H1 (cell line): ENCODE data around the gene TRAK1. TPM values are rescaled to one million over a fixed set of nuclear protein-coding genes. Genes with fewer than 3 reads are reported as not detected.

Experiments
- CTCF ChIA-PET: fragments of 300-600 bp; sonication (Branson Sonifier 250); formaldehyde crosslinking; loops from one replicate; lab custom pipeline; 2021; ENCODE audit not compliant: partially characterized antibody; lab: Charles Lee
- POLR2A ChIA-PET: fragments of 300-600 bp; sonication (Branson Sonifier 250); formaldehyde crosslinking; loops from one replicate; lab custom pipeline; 2021; ENCODE audit warnings: inconsistent platforms; ENCODE audit not compliant: partially characterized antibody; lab: Charles Lee
- DNase-seq, 2 experiments: peaks; one replicate each; pipeline versions ENCODE4 v3.0.0 to v3.0.0-alpha.2; 2010 to 2022; ENCODE audit warnings: low spot score in 2 of 2, low read depth in 1 of 2, mixed read lengths in 1 of 2
- FAIRE-seq: peaks from 2 replicates; lab custom pipeline; 2011; peaks lifted over from hg19 to GRCh38; lab: Jason Lieb, UNC
- H2AFZ ChIP-seq: 2 replicates; pipeline ENCODE4 v1.8.1; 2012; ENCODE audit warnings: low read length, inconsistent platforms
- H2AK5ac ChIP-seq: 2 replicates; pipeline ENCODE4 v1.6.1; 2013; ENCODE audit warnings: low read depth, low read length
- H2BK120ac ChIP-seq: replicated peaks from 2 replicates; pipeline ENCODE3; 2013; ENCODE audit warnings: low read depth, low read length, inconsistent platforms
- H2BK12ac ChIP-seq: 2 replicates; pipeline ENCODE4 v1.6.1; 2013; ENCODE audit warnings: low read depth, low read length
- H2BK15ac ChIP-seq: 2 replicates; pipeline ENCODE4 v1.6.1; 2013; ENCODE audit warnings: low read length
- H2BK20ac ChIP-seq: 2 replicates; pipeline ENCODE4 v1.6.1; 2013; ENCODE audit warnings: low read length
- H2BK5ac ChIP-seq: 2 replicates; pipeline ENCODE4 v1.6.1; 2013; ENCODE audit warnings: low read depth, low read length
- H3K14ac ChIP-seq: 2 replicates; pipeline ENCODE4 v1.6.1; 2013; ENCODE audit warnings: inconsistent platforms; ENCODE audit not compliant: insufficient read length
- H3K18ac ChIP-seq: 2 replicates; pipeline ENCODE4 v1.6.1; 2013; ENCODE audit warnings: low read length; ENCODE audit errors: extremely low read depth
- H3K23ac ChIP-seq: 2 replicates; pipeline ENCODE4 v1.6.1; 2013; ENCODE audit warnings: inconsistent platforms; ENCODE audit not compliant: insufficient read length
- H3K23me2 ChIP-seq: 2 replicates; pipeline ENCODE4 v1.6.1; 2013; ENCODE audit warnings: low read depth, low read length
- H3K27ac ChIP-seq: 2 replicates; pipeline ENCODE4 v1.6.1; 2011; ENCODE audit warnings: low read depth, low read length, inconsistent platforms
- H3K27me3 ChIP-seq, 4 experiments: replicated peaks in 1 of 4; 1 replicate in 1 of 4; 2 replicates in 3 of 4; pipeline versions ENCODE4 v1.6.1 to v1.8.1; 2011 to 2013; ENCODE audit warnings: low read length in 3 of 4, mild to moderate bottlenecking in 3 of 4, inconsistent platforms in 2 of 4, mixed read lengths in 2 of 4, moderate library complexity in 1 of 4; ENCODE audit not compliant: control insufficient read depth in 3 of 4, insufficient read depth in 3 of 4; ENCODE audit errors: extremely low read depth in 1 of 4
- H3K36me3 ChIP-seq, 4 experiments: 2 replicates each; pipeline versions ENCODE4 v1.6.1 to v1.8.1; 2011 to 2013; ENCODE audit warnings: mild to moderate bottlenecking in 4 of 4, low read length in 3 of 4, moderate library complexity in 2 of 4, control low read depth in 1 of 4, inconsistent platforms in 1 of 4; ENCODE audit not compliant: insufficient read depth in 4 of 4, control insufficient read depth in 2 of 4
- H3K4ac ChIP-seq: replicated peaks from 2 replicates; pipeline ENCODE3; 2013; ENCODE audit warnings: low read length, low read depth, mixed read lengths, inconsistent platforms; ENCODE audit not compliant: insufficient read length
- H3K4me1 ChIP-seq, 4 experiments: replicated peaks in 1 of 4; 1 replicate in 1 of 4; 2 replicates in 3 of 4; pipeline versions ENCODE4 v1.6.1 to v1.8.1; 2011 to 2013; ENCODE audit warnings: low read length in 3 of 4, inconsistent platforms in 2 of 4, mixed read lengths in 1 of 4; ENCODE audit not compliant: insufficient read depth in 4 of 4, control insufficient read depth in 3 of 4
- H3K4me2 ChIP-seq, 2 experiments: 2 replicates each; pipeline versions ENCODE4 v1.6.1 to v1.8.1; 2011 to 2013; ENCODE audit warnings: low read depth in 2 of 2, low read length in 2 of 2, control low read depth in 1 of 2, inconsistent platforms in 1 of 2, mild to moderate bottlenecking in 1 of 2; ENCODE audit not compliant: insufficient read depth in 1 of 2
- H3K4me3 ChIP-seq, 4 experiments: fragments of 200-600, 300-600 bp in 1 of 4; sonication (generic), shearing (Covaris generic), sonication (Bioruptor Twin) in 1 of 4; 2 replicates each; pipeline versions ENCODE4 v1.5.1 to v1.8.1; 2011 to 2016; ENCODE audit warnings: low read length in 4 of 4, low read depth in 3 of 4, control low read depth in 2 of 4, inconsistent platforms in 2 of 4, mild to moderate bottlenecking in 2 of 4, mixed read lengths in 1 of 4, moderate library complexity in 1 of 4; ENCODE audit not compliant: insufficient read depth in 2 of 4; ENCODE audit errors: extremely low read depth in 1 of 4
- H3K56ac ChIP-seq: replicated peaks from 2 replicates; pipeline ENCODE3; 2013; ENCODE audit warnings: low read depth, mild to moderate bottlenecking, mixed read lengths, low read length, inconsistent platforms; ENCODE audit not compliant: insufficient read length
- H3K79me1 ChIP-seq: 2 replicates; pipeline ENCODE4 v1.6.1; 2013; ENCODE audit warnings: low read depth, low read length, control low read depth
- H3K79me2 ChIP-seq, 2 experiments: 2 replicates each; pipeline versions ENCODE4 v1.6.1 to v1.8.1; 2012 to 2013; ENCODE audit warnings: low read length in 2 of 2, mild to moderate bottlenecking in 2 of 2, inconsistent platforms in 1 of 2; ENCODE audit not compliant: insufficient read depth in 2 of 2, control insufficient read depth in 1 of 2
- H3K9ac ChIP-seq, 4 experiments: replicated peaks in 1 of 4; 1 replicate in 1 of 4; 2 replicates in 3 of 4; pipeline versions ENCODE4 v1.6.1 to v1.8.1; 2011 to 2013; ENCODE audit warnings: low read depth in 3 of 4, low read length in 3 of 4, control low read depth in 2 of 4, mild to moderate bottlenecking in 2 of 4, moderate library complexity in 2 of 4, inconsistent platforms in 1 of 4; ENCODE audit errors: extremely low read depth in 1 of 4
- H3K9me3 ChIP-seq, 2 experiments: 2 replicates each; pipeline versions ENCODE4 v1.6.1 to v1.8.1; 2012 to 2013; ENCODE audit warnings: mild to moderate bottlenecking in 2 of 2, moderate library complexity in 2 of 2, control low read depth in 1 of 2, inconsistent platforms in 1 of 2, low read depth in 1 of 2, low read length in 1 of 2, mixed read lengths in 1 of 2; ENCODE audit not compliant: insufficient read depth in 2 of 2
- H4K20me1 ChIP-seq, 2 experiments: replicated peaks in 1 of 2; 2 replicates each; pipeline versions ENCODE3 to v1.8.1; 2011 to 2013; ENCODE audit warnings: inconsistent platforms in 2 of 2, low read length in 2 of 2, mild to moderate bottlenecking in 1 of 2; ENCODE audit not compliant: insufficient read depth in 2 of 2, control insufficient read depth in 1 of 2
- H4K5ac ChIP-seq: 2 replicates; pipeline ENCODE4 v1.6.1; 2013; ENCODE audit warnings: low read length, low read depth, mixed read lengths, inconsistent platforms; ENCODE audit not compliant: insufficient read length
- H4K8ac ChIP-seq: 2 replicates; pipeline ENCODE4 v1.8.0; 2013; ENCODE audit warnings: mild to moderate bottlenecking, moderate library complexity, low read length, inconsistent platforms; ENCODE audit not compliant: insufficient read depth; ENCODE audit errors: extremely low read depth
- H4K91ac ChIP-seq: replicated peaks from 2 replicates; pipeline ENCODE3; 2013; ENCODE audit warnings: low read length, mixed read lengths, inconsistent platforms; ENCODE audit not compliant: insufficient read length
- NANOG ChIP-seq: IDR thresholded peaks from 2 replicates; pipeline ENCODE4 v1.6.1; 2011; ENCODE audit warnings: low read length, low read depth, mild to moderate bottlenecking, inconsistent platforms; ENCODE audit not compliant: insufficient read depth, poor library complexity, severe bottlenecking
- WGBS, 2 experiments: shearing (Covaris generic) in 1 of 2; methylation state at CpG; one replicate each; pipeline versions ENCODE4 v1.1.6 to v1.1.7; 2013 to 2015; ENCODE audit warnings: low lambda C conversion rate in 2 of 2, mixed read lengths in 2 of 2, inconsistent platforms in 1 of 2, low coverage in 1 of 2, missing lambda C conversion rate in 1 of 2; ENCODE audit not compliant: insufficient replicate concordance in 2 of 2, insufficient coverage in 1 of 2, insufficient read length in 1 of 2; ENCODE audit errors: extremely low coverage in 1 of 2, missing lambda C conversion rate in 1 of 2; 5-methylcytosine and 5-hydroxymethylcytosine counted together
- polyA plus RNA-seq, 7 experiments: library from polyadenylated mRNA; depleted of rRNA in 3 of 7; stranded (reverse) in 5 of 7; unstranded in 2 of 7; fragments of >200 nt in 5 of 7; fragments of 200-250 nt in 2 of 7; gene quantifications; 1 replicate in 5 of 7; 2 replicates in 1 of 7; 4 replicates in 1 of 7; pipeline versions ENCODE4 v1.2.1 to v1.2.3, GENCODE V29; 2011 to 2013; ENCODE audit warnings: missing spikeins in 2 of 7, mixed read lengths in 2 of 7
- total RNA-seq: library from RNA; stranded (reverse); fragmentation: NEBNext Ultra II Directional; extraction: Animal tissue kit (Norgen Biotek cat#: 25700); gene quantifications from 2 replicates; pipeline ENCODE4 v1.2.1, GENCODE V29; 2021

The TRAK1 gene
- total and polyA plus RNA-seq, 2 of the 8 experiments (the other 6 are each of a cell fraction or from before 2014, with no cell fraction given): 21.3 to 32.7 TPM

DNA sequence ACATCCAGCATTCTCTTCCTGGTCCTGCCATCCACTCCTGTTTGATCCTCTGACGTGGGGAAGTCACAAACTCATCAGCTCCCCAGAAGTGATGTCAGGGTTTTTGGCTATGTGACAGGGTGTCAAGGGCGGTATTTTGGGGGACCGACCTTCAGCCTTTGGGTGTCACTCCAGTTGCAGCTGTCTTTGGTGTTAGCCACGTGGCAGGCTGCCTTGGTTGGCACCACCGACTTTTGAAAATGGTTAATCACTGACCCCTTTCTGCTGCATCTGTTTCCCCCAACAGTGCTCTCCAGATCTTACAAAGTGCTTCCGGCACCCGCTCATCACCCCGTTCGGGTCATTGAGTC lies 86.6 kb downstream of the TRAK1 start:
- POLR2A ChIA-PET: no interaction called here
- TF ChIP-seq NANOG: no peak
- TF ChIP-seq, all 59 proteins: peak for 0

More for the DNA sequence above, 86.6 kb downstream of the TRAK1 start:
- Histone ChIP-seq H3K27me3 (no peaks in the 10 kb centered on the region), H3K27ac (no peak overlapping the region), H3K4ac (no peak overlapping the region), H3K23me2 (no peaks in the 10 kb centered on the region), H3K79me2 (peaks cover 0 to 23% of the 10 kb centered on the region in 2 experiments; a peak in 1 of 4 replicates), H3K4me3 (no peak overlapping the region), H4K8ac (no peak overlapping the region), H3K79me1 (no peaks in the 10 kb centered on the region; the same call in none of the 2 replicates), H3K4me2 (no peak overlapping the region), H4K5ac (no peak overlapping the region), H2BK5ac (no peak overlapping the region), H2BK20ac (no peak overlapping the region), H2BK15ac (no peak overlapping the region), H3K23ac (no peak overlapping the region), H2BK120ac (no peak overlapping the region), H2AFZ (no peak overlapping the region), H2AK5ac (no peak overlapping the region), H3K4me1 (peaks cover 0 to 11% (median 1%) of the 10 kb centered on the region in 4 experiments; a peak in 4 of 7 replicates), H3K18ac (no peak overlapping the region), H3K14ac (no peak overlapping the region), H3K9me3 (no peaks in the 10 kb centered on the region), H2BK12ac (no peak overlapping the region), H4K91ac (no peak overlapping the region), H3K36me3 (no peaks in the 10 kb centered on the region), H3K56ac (no peak overlapping the region), H3K9ac (no peak overlapping the region), H4K20me1 (peaks cover 0 to 5% of the 10 kb centered on the region in 2 experiments)
- CTCF ChIA-PET: interaction anchor here (0.7 to 8.7 kb wide), 5 partner anchors 12 to 79 kb away, joined by 3 to 68 read pairs (median 4); no protein-coding TSS in a partner anchor
- FAIRE-seq: no peak
- no peak for DNase-seq
- 95% methylated on average over 9 of the region's 9 CpGs; no CpG with 5 or more reads in 1 of the 2 experiments for WGBS, 2 experiments
